GM13976 (cell line): ENCODE results near the gene KPNB1.
A peak's percentile ranks its signal among the peaks of the same experiment; 100 is the strongest.

Experiments
- DNase-seq: peaks from one replicate; pipeline ENCODE4 v3.0.0; 2012; ENCODE audit warnings: low spot score
- CTCF ChIP-seq: IDR thresholded peaks from 2 replicates; pipeline ENCODE4 v1.5.1; 2012; ENCODE audit warnings: borderline replicate concordance, mild to moderate bottlenecking; ENCODE audit not compliant: insufficient read depth; ENCODE audit errors: extremely low read depth, missing control alignments, control extremely low read depth
- in situ Hi-C: fragments of 300-500 bp; cut with MboI; formaldehyde crosslinking; loops from one replicate; pipeline ENCODE4 v1.12.0; 2022; ENCODE audit warnings: low sequenced_read_pairs, mixed read lengths, inconsistent platforms; ENCODE audit not compliant: unreplicated experiment

The KPNB1 gene

GRCh38 chr17:47654991-47655390, 5.3 kb downstream of the KPNB1 start:
- in situ Hi-C loops = no loop called here
- no peak for TF ChIP-seq CTCF
- no peak for DNase-seq

- DNase-seq = peak; percentile 35
- in situ Hi-C loops = no loop called here
- TF ChIP-seq CTCF = no peak
Measured at GRCh38 chr17:47660064-47660492, 10.4 kb downstream of the KPNB1 start.

- peak; percentile 48 for DNase-seq
- TF ChIP-seq CTCF = peak; percentile 69
- in situ Hi-C loops = no loop called here
Measured at GRCh38 chr17:47663912-47664623, 14.3 kb downstream of the KPNB1 start.

GRCh38 chr17:47664624-47664941, 14.9 kb downstream of the KPNB1 start:
- no peak for DNase-seq
- in situ Hi-C loops = no loop called here
- TF ChIP-seq CTCF = no peak

GRCh38 chr17:47665655-47666054, 15.9 kb downstream of the KPNB1 start:
- in situ Hi-C loops = no loop called here
- no peak for TF ChIP-seq CTCF
- DNase-seq = no peak

- no peak for DNase-seq
- in situ Hi-C loops = no loop called here
- TF ChIP-seq CTCF = no peak
Measured at GRCh38 chr17:47669081-47669480, 19.4 kb downstream of the KPNB1 start.
